Renal pelvis (tissue), 4 donors: Measurements from ENCODE around the gene PORCN. TPM values are rescaled to one million over a fixed set of nuclear protein-coding genes. Genes with fewer than 3 reads are reported as not detected.
A peak's percentile ranks its signal among the peaks of the same experiment; 100 is the strongest.
"Not testable (repeated sequence)": the region's sequence is repeated elsewhere in the genome, so short reads cannot be mapped to it uniquely, and the experiment has no call there.

Experiments used
- DNase-seq: peaks from one replicate; pipeline ENCODE4 v3.0.0-alpha.2; 2013
- polyA plus RNA-seq, 3 donors: library from polyadenylated mRNA; unstranded; fragments of 120-200 nt; gene quantifications; one replicate each; pipeline ENCODE4 v1.2.1, GENCODE V29; 2013; ENCODE audit not compliant: insufficient read length in 3 of 3

Gene PORCN
- polyA plus RNA-seq, 3 donors = 7.5 to 10.7 (median 9.8) TPM

GRCh38 chrX:48509619-48510018 is 827 bp downstream of the PORCN start:
- no peak for DNase-seq

GRCh38 chrX:48511560-48511959 is 2.8 kb downstream of the PORCN start:
- DNase-seq = no peak

- no peak for DNase-seq
These were observed 3.7 kb downstream of the PORCN start for GRCh38 chrX:48512371-48512935.

GRCh38 chrX:48513670-48514069 is 4.9 kb downstream of the PORCN start:
- no peak for DNase-seq

- no peak for DNase-seq
These were observed 5.5 kb downstream of the PORCN start for GRCh38 chrX:48514126-48514806.

- DNase-seq = no peak
These were observed 6.2 kb downstream of the PORCN start for GRCh38 chrX:48514868-48515460.

- no peak for DNase-seq
These were observed 7.0 kb downstream of the PORCN start for GRCh38 chrX:48515842-48516241.

GRCh38 chrX:48516285-48516684 is 7.5 kb downstream of the PORCN start:
- DNase-seq = no peak

GRCh38 chrX:48516987-48517386 is 8.2 kb downstream of the PORCN start:
- DNase-seq = no peak

GRCh38 chrX:48519481-48519880 is 10.7 kb downstream of the PORCN start:
- not testable (repeated sequence) for DNase-seq

- no peak for DNase-seq
These were observed 11.7 kb downstream of the PORCN start for GRCh38 chrX:48520455-48520854.

GRCh38 chrX:48520976-48521352 is 12.2 kb downstream of the PORCN start:
- DNase-seq = no peak

- peak; percentile 90 for DNase-seq
These were observed 12.8 kb downstream of the PORCN start, which contains the start of gene EBP for GRCh38 chrX:48521353-48522243. Gene EBP, plus strand, starts transcription at chrX:48521808. Its CDS starts 1,964 bp downstream, at chrX:48523772.

GRCh38 chrX:48522291-48522690 is 13.5 kb downstream of the PORCN start:
- DNase-seq = no peak

- DNase-seq = no peak
These were observed 14.9 kb downstream of the PORCN start for GRCh38 chrX:48523682-48524081.

- not testable (repeated sequence) for DNase-seq
These were observed 17.1 kb downstream of the PORCN start for GRCh38 chrX:48525853-48526252.

- DNase-seq = no peak
These were observed 21.9 kb downstream of the PORCN start for GRCh38 chrX:48530736-48531135.

GRCh38 chrX:48531358-48531959 is 22.7 kb downstream of the PORCN start:
- DNase-seq = no peak

- no peak for DNase-seq
These were observed 23.4 kb downstream of the PORCN start for GRCh38 chrX:48532161-48532560.

GRCh38 chrX:48533165-48533564 is 24.4 kb downstream of the PORCN start:
- DNase-seq = no peak

GRCh38 chrX:48538641-48539344 is 30.0 kb downstream of the PORCN start:
- no peak for DNase-seq
